Uterus (tissue), 4 donors: ENCODE results near the gene PARP9. TPM values are rescaled to one million over a fixed set of nuclear protein-coding genes. Genes with fewer than 3 reads are reported as not detected.

Experiments used
- DNase-seq, 2 donors: peaks; one replicate each; pipeline ENCODE4 v3.0.0-alpha.2; 2019 to 2020
- H3K27ac ChIP-seq, 2 donors: fragments of 200-600 bp; sonication (generic); 1 replicate in 1 of 2; 2 replicates in 1 of 2; pipeline ENCODE4 v1.5.1; 2016 to 2018
- H3K27me3 ChIP-seq, 2 donors: fragments of 200-600 bp; sonication (generic); one replicate each; pipeline ENCODE4 v1.5.1; 2018 to 2019; ENCODE audit warnings: control low read depth in 1 of 2
- H3K36me3 ChIP-seq, 2 donors: fragments of 200-600 bp; sonication (generic); one replicate each; pipeline ENCODE4 v1.5.1; 2019; ENCODE audit warnings: control low read depth in 1 of 2
- H3K4me1 ChIP-seq, 2 donors: fragments of 200-600 bp; sonication (generic); one replicate each; pipeline ENCODE4 v1.5.1; 2018 to 2019; ENCODE audit warnings: control low read depth in 1 of 2
- H3K4me3 ChIP-seq, 2 donors: fragments of 200-600 bp; sonication (generic); 1 replicate in 1 of 2; 2 replicates in 1 of 2; pipeline ENCODE4 v1.5.1; 2018 to 2019; ENCODE audit warnings: mild to moderate bottlenecking in 1 of 2
- H3K9me3 ChIP-seq, 2 donors: fragments of 200-600 bp; sonication (generic); one replicate each; pipeline ENCODE4 v1.5.1; 2019; ENCODE audit warnings: control low read depth in 1 of 2
- POLR2A ChIP-seq, 2 donors: fragments of 450-650 bp; IDR thresholded peaks; one replicate each; pipeline ENCODE4 v1.6.1; 2016; ENCODE audit warnings: antibody characterized with exemption in 2 of 2, mild to moderate bottlenecking in 1 of 2, moderate library complexity in 1 of 2
- intact Hi-C: fragments of 100-400 bp; cut with DNase I; formaldehyde crosslinking; loops from one replicate; pipeline ENCODE4 v1.15.1; 2023; ENCODE audit warnings: low total_unique reads
- total RNA-seq, 4 donors: library from RNA; depleted of rRNA in 3 of 4; stranded (reverse); fragments of >200 nt in 3 of 4; gene quantifications; one replicate each; pipeline versions ENCODE4 v1.1.0 to v1.2.4, GENCODE V29; 2014 to 2023
- TF ChIP-seq, protein P1 (sequence below), 4 experiments: fragments of 200-600 bp in 2 of 4; fragments of 450-650 bp in 2 of 4; sonication (generic) in 2 of 4; IDR thresholded peaks; one replicate each; pipeline ENCODE4 v1.5.1; 2016 to 2019; ENCODE audit warnings: antibody characterized with exemption in 4 of 4, mild to moderate bottlenecking in 2 of 4, moderate library complexity in 1 of 4
- donor health status: DM: yes; HTN: yes; CAD: no.

The PARP9 gene
- total RNA-seq, 4 donors from 2014 or later, result 16.8 to 80.7 (median 35.8) TPM

DNA sequence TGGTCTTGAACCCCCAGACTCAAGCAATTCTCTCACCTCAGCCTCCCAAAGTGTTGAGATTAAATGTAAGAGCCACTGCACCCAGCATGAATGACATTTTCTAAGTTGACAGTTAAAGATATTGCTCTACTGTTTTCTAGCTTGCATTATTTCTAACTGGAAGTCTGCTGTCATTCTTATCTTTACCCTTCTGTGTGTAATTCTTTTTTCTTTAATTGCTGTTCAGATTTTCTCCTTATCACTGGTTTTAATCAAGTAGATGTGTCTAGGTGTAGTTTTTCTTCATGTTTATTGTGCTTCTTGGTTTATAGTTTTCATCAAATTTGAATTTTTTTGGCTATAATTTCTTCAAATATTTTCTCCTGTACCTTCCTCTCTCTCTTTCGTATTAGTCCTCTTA lies 18.3 kb upstream of the PARP9 start:
- Histone ChIP-seq H3K9me3 (peaks cover 0 to 8% of the 10 kb centered on the region in 2 donors), H3K4me3 (no peak overlapping the region), H3K27ac (no peak overlapping the region), H3K27me3 (no peaks in the 10 kb centered on the region), H3K36me3 (no peaks in the 10 kb centered on the region), H3K4me1 (no peaks in the 10 kb centered on the region)
- TF ChIP-seq, protein P1, sequence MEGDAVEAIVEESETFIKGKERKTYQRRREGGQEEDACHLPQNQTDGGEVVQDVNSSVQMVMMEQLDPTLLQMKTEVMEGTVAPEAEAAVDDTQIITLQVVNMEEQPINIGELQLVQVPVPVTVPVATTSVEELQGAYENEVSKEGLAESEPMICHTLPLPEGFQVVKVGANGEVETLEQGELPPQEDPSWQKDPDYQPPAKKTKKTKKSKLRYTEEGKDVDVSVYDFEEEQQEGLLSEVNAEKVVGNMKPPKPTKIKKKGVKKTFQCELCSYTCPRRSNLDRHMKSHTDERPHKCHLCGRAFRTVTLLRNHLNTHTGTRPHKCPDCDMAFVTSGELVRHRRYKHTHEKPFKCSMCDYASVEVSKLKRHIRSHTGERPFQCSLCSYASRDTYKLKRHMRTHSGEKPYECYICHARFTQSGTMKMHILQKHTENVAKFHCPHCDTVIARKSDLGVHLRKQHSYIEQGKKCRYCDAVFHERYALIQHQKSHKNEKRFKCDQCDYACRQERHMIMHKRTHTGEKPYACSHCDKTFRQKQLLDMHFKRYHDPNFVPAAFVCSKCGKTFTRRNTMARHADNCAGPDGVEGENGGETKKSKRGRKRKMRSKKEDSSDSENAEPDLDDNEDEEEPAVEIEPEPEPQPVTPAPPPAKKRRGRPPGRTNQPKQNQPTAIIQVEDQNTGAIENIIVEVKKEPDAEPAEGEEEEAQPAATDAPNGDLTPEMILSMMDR (IDR thresholded peaks at IDR 0.05), result no peak
- TF ChIP-seq POLR2A (IDR thresholded peaks at IDR 0.05), result no peak
- no peak for DNase-seq
- intact Hi-C loops, result no loop called here

GRCh38 chr3:122581622-122582021 lies 17.5 kb upstream of the PARP9 start:
- intact Hi-C loops, result no loop called here
- H3K27me3 ChIP-seq, result no peaks in the 10 kb centered on the region
- H3K9me3 ChIP-seq, result peaks cover 0 to 8% of the 10 kb centered on the region in 2 donors
- H3K4me3 ChIP-seq, result no peak overlapping the region
- H3K36me3 ChIP-seq, result no peaks in the 10 kb centered on the region
- TF ChIP-seq, protein P1 (IDR thresholded peaks at IDR 0.05), result no peak
- no peak for TF ChIP-seq POLR2A (IDR thresholded peaks at IDR 0.05)
- DNase-seq, result no peak
- no peak overlapping the region for H3K27ac ChIP-seq
- H3K4me1 ChIP-seq, result no peaks in the 10 kb centered on the region

- DNase-seq, result no peak
- Histone ChIP-seq H3K36me3 (no peaks in the 10 kb centered on the region), H3K4me1 (no peaks in the 10 kb centered on the region), H3K4me3 (no peak overlapping the region), H3K27me3 (no peaks in the 10 kb centered on the region), H3K9me3 (peaks cover 0 to 8% of the 10 kb centered on the region in 2 donors), H3K27ac (no peak overlapping the region)
- no peak for TF ChIP-seq POLR2A (IDR thresholded peaks at IDR 0.05)
- TF ChIP-seq, protein P1 (IDR thresholded peaks at IDR 0.05), result no peak
- intact Hi-C loops, result no loop called here
Observed at GRCh38 chr3:122580470-122580869, 16.4 kb upstream of the PARP9 start.

- Histone ChIP-seq H3K4me1 (no peaks in the 10 kb centered on the region), H3K36me3 (no peaks in the 10 kb centered on the region), H3K9me3 (peaks cover 0 to 4% of the 10 kb centered on the region in 2 donors), H3K27ac (peak overlapping the region in 1 of 2 donors; percentile 5), H3K27me3 (no peaks in the 10 kb centered on the region), H3K4me3 (peak overlapping the region; percentile 23 to 42)
- intact Hi-C loops, result no loop called here
- TF ChIP-seq POLR2A (IDR thresholded peaks at IDR 0.05), result no peak
- TF ChIP-seq, protein P1 (IDR thresholded peaks at IDR 0.05), result peak in 1 of 4 experiments; percentile 1
- DNase-seq, result no peak
Observed at GRCh38 chr3:122578069-122578740, 14.1 kb upstream of the PARP9 start.

DNA sequence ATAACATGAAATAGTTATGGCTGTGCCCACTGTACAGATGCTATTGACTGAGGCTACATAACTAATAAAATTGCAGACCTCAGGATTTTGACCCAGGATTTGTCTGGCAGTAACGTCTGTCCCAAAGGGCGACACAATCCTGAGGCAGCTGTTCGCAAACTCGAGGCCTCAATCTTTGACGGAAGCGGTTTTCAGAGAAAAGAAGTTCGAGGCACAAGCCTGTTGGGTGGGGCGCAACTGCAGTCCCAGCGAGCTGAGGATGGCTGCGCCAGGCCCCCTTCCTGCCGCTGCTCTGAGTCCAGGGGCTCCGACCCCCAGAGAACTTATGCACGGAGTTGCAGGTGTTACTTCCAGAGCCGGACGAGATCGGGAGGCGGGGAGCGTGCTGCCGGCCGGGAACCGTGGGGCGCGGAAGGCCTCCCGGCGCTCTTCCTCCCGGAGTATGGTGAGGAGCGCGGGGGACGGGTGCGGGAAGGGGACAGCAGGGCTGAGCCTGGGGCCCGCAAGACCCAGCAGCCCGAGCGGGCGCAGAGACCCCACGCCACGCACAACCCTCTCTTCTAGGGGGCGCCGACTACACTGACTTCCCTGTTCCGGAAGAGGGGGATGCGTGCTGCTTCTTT lies 13.4 kb upstream of the PARP9 start, which contains the start of gene PARP15:
TSS of gene PARP15 (plus strand) at position 242 of the 623 bp plus-strand sequence. CDS start at position 260, 18 bp downstream.
- no peak for DNase-seq
- intact Hi-C loops, result no loop called here
- Histone ChIP-seq H3K4me3 (peak within 1 kb of the TSS; percentile 23 to 42), H3K9me3 (peaks cover 0 to 3% of the 10 kb centered on the region in 2 donors), H3K36me3 (no peaks in the 10 kb centered on the region), H3K27me3 (no peaks in the 10 kb centered on the region), H3K27ac (peak within 1 kb of the TSS; percentile 5 to 25), H3K4me1 (no peaks in the 10 kb centered on the region)
- TF ChIP-seq, protein P1 (IDR thresholded peaks at IDR 0.05), result peak in 1 of 4 experiments; percentile 4
- TF ChIP-seq POLR2A (IDR thresholded peaks at IDR 0.05), result no peak
